SK-N-SH (cell line): ENCODE data around the gene RIOK3. TPM values are rescaled to one million over a fixed set of nuclear protein-coding genes. Genes with fewer than 3 reads are reported as not detected.

Experiments
- CTCF ChIA-PET: fragments of 300-600, 350-600 bp; formaldehyde crosslinking; extraction: SDS; loops from one replicate; lab custom pipeline; 2021; lab: Yijun Ruan, JAX
- POLR2A ChIA-PET: fragments of 350-600 bp; sonication (Branson Sonifier 250); formaldehyde crosslinking; extraction: SDS; loops from one replicate; lab custom pipeline; 2020; ENCODE audit warnings: antibody characterized with exemption, inconsistent platforms; lab: Yijun Ruan, JAX
- DNase-seq: peaks from one replicate; pipeline ENCODE4 v3.0.0; 2012
- H2AFZ ChIP-seq: fragments of 200-600 bp; sonication (generic); 2 replicates; pipeline ENCODE4 v1.8.1; 2016; ENCODE audit warnings: antibody characterized with exemption, mild to moderate bottlenecking, low read depth
- H3F3A ChIP-seq: fragments of 200-600 bp; sonication (generic); replicated peaks from 2 replicates; pipeline ENCODE3; 2016; ENCODE audit warnings: antibody characterized with exemption, mild to moderate bottlenecking; ENCODE audit not compliant: insufficient read depth
- H3K27ac ChIP-seq, 2 experiments: fragments of 200-500 bp in 1 of 2; fragments of 200-600 bp in 1 of 2; sonication (Bioruptor generic) in 1 of 2; sonication (generic), shearing (Covaris generic) in 1 of 2; 2 replicates each; pipeline versions ENCODE4 v1.5.1 to v1.6.1; 2014 to 2016; ENCODE audit warnings: low read depth in 2 of 2, inconsistent platforms in 1 of 2, low read length in 1 of 2, mild to moderate bottlenecking in 1 of 2, mixed read lengths in 1 of 2
- H3K27me3 ChIP-seq: fragments of 200-600 bp; sonication (generic), shearing (Covaris generic); 2 replicates; pipeline ENCODE4 v1.6.1; 2016; ENCODE audit warnings: mixed run types; ENCODE audit not compliant: insufficient read depth
- H3K36me3 ChIP-seq, 2 experiments: fragments of 200-500 bp in 1 of 2; fragments of 200-600 bp in 1 of 2; sonication (Bioruptor generic) in 1 of 2; sonication (generic) in 1 of 2; replicated peaks in 1 of 2; 2 replicates each; pipeline versions ENCODE3 to v1.5.1; 2014 to 2016; ENCODE audit warnings: low read length in 1 of 2, mild to moderate bottlenecking in 1 of 2; ENCODE audit not compliant: insufficient read depth in 2 of 2, control insufficient read depth in 1 of 2
- H3K4me1 ChIP-seq, 2 experiments: fragments of 200-500 bp in 1 of 2; fragments of 200-600 bp in 1 of 2; sonication (Bioruptor generic) in 1 of 2; sonication (generic), shearing (Covaris generic) in 1 of 2; 2 replicates each; pipeline versions ENCODE4 v1.5.1 to v1.6.1; 2014 to 2016; ENCODE audit warnings: low read depth in 1 of 2, low read length in 1 of 2, mixed run types in 1 of 2; ENCODE audit not compliant: insufficient read depth in 2 of 2, control insufficient read depth in 1 of 2
- H3K4me2 ChIP-seq: fragments of 200-600 bp; sonication (generic), shearing (Covaris generic); 2 replicates; pipeline ENCODE4 v1.6.1; 2017; ENCODE audit warnings: mixed run types
- H3K4me3 ChIP-seq, 2 experiments: fragments of 200-500 bp in 1 of 2; fragments of 200-600 bp in 1 of 2; sonication (Bioruptor generic) in 1 of 2; sonication (generic), shearing (Covaris generic) in 1 of 2; 2 replicates each; pipeline versions ENCODE4 v1.5.1 to v1.8.1; 2014 to 2016; ENCODE audit warnings: low read depth in 2 of 2, inconsistent platforms in 1 of 2, low read length in 1 of 2, mild to moderate bottlenecking in 1 of 2, mixed read lengths in 1 of 2, moderate library complexity in 1 of 2
- H3K79me2 ChIP-seq: fragments of 200-600 bp; sonication (generic); 2 replicates; pipeline ENCODE4 v1.8.1; 2017; ENCODE audit warnings: mild to moderate bottlenecking; ENCODE audit not compliant: insufficient read depth
- H3K9ac ChIP-seq: fragments of 200-600 bp; sonication (generic); 2 replicates; pipeline ENCODE4 v1.6.1; 2017; ENCODE audit warnings: mixed run types
- H3K9me2 ChIP-seq: fragments of 200-600 bp; sonication (generic); 2 replicates; pipeline ENCODE4 v1.6.1; 2017; ENCODE audit warnings: mixed run types
- H3K9me3 ChIP-seq: fragments of 200-600 bp; sonication (generic); 2 replicates; pipeline ENCODE4 v1.6.1; 2017; ENCODE audit warnings: mixed run types, mild to moderate bottlenecking, moderate library complexity
- H4K20me1 ChIP-seq: fragments of 200-600 bp; sonication (generic); 2 replicates; pipeline ENCODE4 v1.6.1; 2017; ENCODE audit warnings: mild to moderate bottlenecking, mixed run types; ENCODE audit not compliant: insufficient read depth
- GABPA ChIP-seq: IDR thresholded peaks from 2 replicates; pipeline ENCODE4 v1.4.0; 2012; ENCODE audit warnings: low read depth, mild to moderate bottlenecking
- JUND ChIP-seq: IDR thresholded peaks from 2 replicates; pipeline ENCODE4 v1.4.0; 2012
- MAX ChIP-seq: IDR thresholded peaks from 2 replicates; pipeline ENCODE4 v1.4.0; 2012; ENCODE audit warnings: low read depth
- MEF2A ChIP-seq: IDR thresholded peaks from 2 replicates; pipeline ENCODE4 v1.4.0; 2012; ENCODE audit warnings: low read depth, borderline replicate concordance
- NRF1 ChIP-seq: IDR thresholded peaks from 2 replicates; pipeline ENCODE4 v1.6.1; 2012; ENCODE audit warnings: low read depth, mild to moderate bottlenecking, low read length
- RAD21 ChIP-seq: IDR thresholded peaks from 2 replicates; pipeline ENCODE4 v1.6.1; 2012; ENCODE audit warnings: mild to moderate bottlenecking, low read length
- RFX5 ChIP-seq: IDR thresholded peaks from 2 replicates; pipeline ENCODE4 v1.6.1; 2012; ENCODE audit warnings: mild to moderate bottlenecking, improper control_type of control experiment, low read length
- RXRA ChIP-seq: IDR thresholded peaks from 2 replicates; pipeline ENCODE4 v1.4.0; 2012; ENCODE audit warnings: low read depth, mild to moderate bottlenecking, borderline replicate concordance
- SMC3 ChIP-seq: IDR thresholded peaks from 2 replicates; pipeline ENCODE4 v1.6.1; 2012; ENCODE audit warnings: low read depth, low read length, improper control_type of control experiment
- TEAD4 ChIP-seq: IDR thresholded peaks from 2 replicates; pipeline ENCODE4 v1.4.0; 2012; ENCODE audit warnings: mild to moderate bottlenecking, borderline replicate concordance; ENCODE audit not compliant: insufficient read depth
- USF1 ChIP-seq: IDR thresholded peaks from 2 replicates; pipeline ENCODE4 v1.4.0; 2012; ENCODE audit warnings: low read depth, borderline replicate concordance
- YY1 ChIP-seq: IDR thresholded peaks from 2 replicates; pipeline ENCODE4 v1.4.0; 2012; ENCODE audit warnings: low read depth, mild to moderate bottlenecking
- ZBTB33 ChIP-seq: IDR thresholded peaks from 2 replicates; pipeline ENCODE4 v1.4.0; 2012; ENCODE audit warnings: low read depth, borderline replicate concordance
- WGBS: methylation state at CpG from one replicate; pipeline ENCODE4 v1.1.6; 2017; ENCODE audit warnings: low lambda C conversion rate; 5-methylcytosine and 5-hydroxymethylcytosine counted together
- polyA plus RNA-seq, 3 experiments: library from polyadenylated mRNA; depleted of rRNA; stranded (reverse); fragments of >200 nt; gene quantifications; 2 replicates each; pipeline ENCODE4 v1.2.3, GENCODE V29; 2012

Gene RIOK3
- polyA plus RNA-seq, 1 of the 3 experiments (the other 2 are of a cell fraction) = 12.3 TPM

- CTCF ChIA-PET = interaction anchor here (1.2 to 1.5 kb wide), 4 partner anchors 30 to 338 kb away, joined by 3 to 4 read pairs (median 3); partner anchors contain the start of gene RMC1
These were observed 36.8 kb upstream of the RIOK3 start for GRCh38 chr18:23416298-23416697.

GRCh38 chr18:23421277-23421676, 31.8 kb upstream of the RIOK3 start:
- POLR2A ChIA-PET = no interaction called here
- Histone ChIP-seq H3F3A (no peaks in the 10 kb centered on the region), H3K9ac (no peak overlapping the region), H3K4me2 (no peak overlapping the region), H3K27me3 (no peaks in the 10 kb centered on the region), H3K79me2 (no peaks in the 10 kb centered on the region), H3K9me3 (no peaks in the 10 kb centered on the region), H4K20me1 (no peaks in the 10 kb centered on the region), H2AFZ (no peak overlapping the region), H3K4me1 (peaks cover 0 to 9% of the 10 kb centered on the region in 2 experiments; a peak in 1 of 4 replicates), H3K27ac (no peak overlapping the region), H3K4me3 (no peak overlapping the region), H3K36me3 (no peaks in the 10 kb centered on the region), H3K9me2 (no peaks in the 10 kb centered on the region)
- TF ChIP-seq USF1 = no peak
- TF ChIP-seq NRF1 = no peak
- no peak for TF ChIP-seq GABPA
- TF ChIP-seq RAD21 = no peak
- no peak for TF ChIP-seq ZBTB33
- TF ChIP-seq RFX5 = no peak
- TF ChIP-seq MEF2A = no peak
- no peak for DNase-seq
- no CpG with 5 or more reads among the region's 1 CpG for WGBS
- CTCF ChIA-PET = interaction anchor here (1.6 to 3.1 kb wide), 2 partner anchors 10 kb away, joined by 3 to 11 read pairs; no protein-coding TSS in a partner anchor

More at GRCh38 chr18:23416298-23416697, 36.8 kb upstream of the RIOK3 start:
- Histone ChIP-seq H4K20me1 (no peaks in the 10 kb centered on the region), H2AFZ (no peak overlapping the region), H3K4me3 (no peak overlapping the region), H3K4me1 (no peaks in the 10 kb centered on the region), H3K79me2 (no peaks in the 10 kb centered on the region)
- 97% methylated on average over 3 of the region's 3 CpGs for WGBS
- TF ChIP-seq YY1 (no peak), RXRA (no peak), TEAD4 (no peak), MAX (no peak), SMC3 (no peak), JUND (no peak)
- TF ChIP-seq, all 33 proteins: peak for 0
- peaks cover 0 to 5% of the 10 kb centered on the region in 2 experiments for H3K36me3 ChIP-seq
- no peak overlapping the region for H3K27ac ChIP-seq
- H3K9ac ChIP-seq = no peak overlapping the region
- H3F3A ChIP-seq = no peaks in the 10 kb centered on the region
- no peaks in the 10 kb centered on the region for H3K27me3 ChIP-seq
- H3K4me2 ChIP-seq = no peak overlapping the region
- H3K9me2 ChIP-seq = no peaks in the 10 kb centered on the region
- H3K9me3 ChIP-seq = no peaks in the 10 kb centered on the region
- POLR2A ChIA-PET = no interaction called here
- no peak for DNase-seq
